ENCODE measurements around the gene PSORS1C1.

Gene PSORS1C1

DNA sequence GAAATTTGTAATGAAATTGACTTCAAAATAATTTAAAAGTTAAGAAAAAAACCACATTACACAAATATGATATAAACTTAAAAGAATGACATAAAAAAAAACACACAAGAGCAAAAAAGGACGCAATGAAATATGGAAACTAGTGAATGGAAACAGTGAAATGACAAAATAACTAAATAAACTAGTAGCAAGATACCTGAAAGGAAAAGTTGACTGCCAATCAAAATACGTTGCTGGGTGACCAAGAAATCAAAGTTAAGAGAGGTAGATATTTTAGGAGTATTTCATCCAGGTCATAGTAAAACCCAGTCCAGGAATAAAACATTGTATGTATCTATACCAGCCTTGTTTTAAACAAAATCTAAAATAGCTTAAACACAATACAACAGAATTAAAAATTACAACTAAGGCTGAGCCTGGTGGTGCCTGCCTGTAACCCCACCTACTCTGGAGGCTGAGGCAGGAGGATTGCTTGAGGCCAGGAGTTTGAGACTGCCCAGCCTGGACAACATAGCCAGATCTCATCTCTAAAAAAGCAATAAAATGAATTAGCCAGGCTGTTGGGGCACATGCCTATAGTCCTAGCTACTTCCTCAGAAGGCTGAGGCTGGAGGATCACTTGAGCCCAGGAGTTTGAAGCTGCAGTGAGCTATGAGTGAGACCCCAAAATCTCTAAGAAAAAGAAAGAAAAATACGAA lies 24.2 kb upstream of the PSORS1C1 start:
- DNase-seq (no peak), ATAC-seq (no peak)
- H3K9me3 Mint-ChIP-seq, result no peaks in the 10 kb centered on the region
- H3K27ac Mint-ChIP-seq, result no peak overlapping the region
- no peaks in the 10 kb centered on the region for H3K36me3 Mint-ChIP-seq (ENCODE audit: low read depth)
- H3K4me3 Mint-ChIP-seq, result no peak overlapping the region
- H3K4me1 Mint-ChIP-seq, result peaks cover 26% of the 10 kb centered on the region
- no peaks in the 10 kb centered on the region for H3K27me3 Mint-ChIP-seq

DNA sequence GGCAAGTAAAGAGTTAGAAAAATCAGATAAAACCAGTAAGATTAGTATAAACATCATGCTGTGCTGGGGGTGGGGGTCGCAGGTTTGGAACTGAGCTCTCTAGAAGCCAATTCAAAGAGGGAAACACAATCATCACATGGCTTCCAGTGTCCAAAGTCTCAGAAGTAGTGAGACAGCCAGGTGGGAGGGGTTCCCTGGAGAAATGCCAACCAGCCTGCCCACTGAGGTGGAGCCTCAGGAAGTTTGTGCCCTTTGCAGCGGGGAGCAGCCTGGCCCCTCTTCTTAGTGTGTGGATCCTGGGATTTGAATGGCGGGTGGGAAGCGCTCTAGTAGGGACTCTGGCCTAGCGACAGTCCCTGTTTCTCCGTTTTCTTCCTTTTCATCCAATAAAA lies 23.6 kb upstream of the PSORS1C1 start:
- Mint-ChIP-seq H3K9me3 (no peaks in the 10 kb centered on the region), H3K27me3 (no peaks in the 10 kb centered on the region), H3K4me1 (peaks cover 30% of the 10 kb centered on the region), H3K27ac (no peak overlapping the region), H3K36me3 (ENCODE audit: low read depth) (no peaks in the 10 kb centered on the region), H3K4me3 (no peak overlapping the region)
- DNase-seq (no peak), ATAC-seq (no peak)

GRCh38 chr6:31091680-31092079 lies 22.9 kb upstream of the PSORS1C1 start:
- no peak for ATAC-seq
- Mint-ChIP-seq H3K27ac (no peak overlapping the region), H3K9me3 (no peaks in the 10 kb centered on the region), H3K27me3 (no peaks in the 10 kb centered on the region), H3K4me3 (no peak overlapping the region), H3K4me1 (peaks cover 35% of the 10 kb centered on the region), H3K36me3 (ENCODE audit: low read depth) (no peaks in the 10 kb centered on the region)
- DNase-seq, result no peak

DNA sequence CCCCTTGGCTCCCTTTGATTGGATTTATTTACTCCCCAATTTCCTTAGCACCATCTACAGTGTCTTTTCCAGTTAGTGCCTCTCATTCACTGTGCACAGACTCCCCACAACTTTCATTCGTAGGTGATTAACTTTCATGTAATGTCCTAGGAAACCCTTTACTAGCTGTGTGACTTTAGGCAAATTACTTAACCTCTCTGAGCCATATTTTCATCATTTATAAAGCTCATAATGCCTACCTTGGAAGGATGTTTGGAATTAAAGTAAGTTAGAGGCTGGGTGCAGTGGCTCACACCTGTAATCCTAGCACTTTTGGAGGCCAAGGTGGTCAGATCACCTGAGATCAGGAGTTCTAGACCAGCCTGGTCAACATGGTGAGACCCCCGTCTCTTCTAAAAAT lies 22.4 kb upstream of the PSORS1C1 start:
- Mint-ChIP-seq H3K36me3 (ENCODE audit: low read depth) (no peaks in the 10 kb centered on the region), H3K9me3 (no peaks in the 10 kb centered on the region), H3K27me3 (no peaks in the 10 kb centered on the region), H3K4me1 (peaks cover 34% of the 10 kb centered on the region), H3K4me3 (no peak overlapping the region), H3K27ac (no peak overlapping the region)
- DNase-seq, result no peak
- ATAC-seq, result no peak

- ATAC-seq, result no peak
- Mint-ChIP-seq H3K4me3 (no peak overlapping the region), H3K27me3 (no peaks in the 10 kb centered on the region), H3K27ac (no peak overlapping the region), H3K4me1 (peaks cover 37% of the 10 kb centered on the region), H3K36me3 (ENCODE audit: low read depth) (no peaks in the 10 kb centered on the region), H3K9me3 (no peaks in the 10 kb centered on the region)
- DNase-seq, result no peak
Measured at GRCh38 chr6:31092769-31093505, 21.7 kb upstream of the PSORS1C1 start.

GRCh38 chr6:31094389-31094881 lies 20.2 kb upstream of the PSORS1C1 start:
- ATAC-seq (peak; percentile 43), DNase-seq (peak; percentile 12)
- peak overlapping the region; percentile 34 for H3K4me3 Mint-ChIP-seq
- no peaks in the 10 kb centered on the region for H3K9me3 Mint-ChIP-seq
- no peaks in the 10 kb centered on the region for H3K36me3 Mint-ChIP-seq (ENCODE audit: low read depth)
- peaks cover 37% of the 10 kb centered on the region for H3K4me1 Mint-ChIP-seq
- no peaks in the 10 kb centered on the region for H3K27me3 Mint-ChIP-seq
- H3K27ac Mint-ChIP-seq, result peak overlapping the region; percentile 77

DNA sequence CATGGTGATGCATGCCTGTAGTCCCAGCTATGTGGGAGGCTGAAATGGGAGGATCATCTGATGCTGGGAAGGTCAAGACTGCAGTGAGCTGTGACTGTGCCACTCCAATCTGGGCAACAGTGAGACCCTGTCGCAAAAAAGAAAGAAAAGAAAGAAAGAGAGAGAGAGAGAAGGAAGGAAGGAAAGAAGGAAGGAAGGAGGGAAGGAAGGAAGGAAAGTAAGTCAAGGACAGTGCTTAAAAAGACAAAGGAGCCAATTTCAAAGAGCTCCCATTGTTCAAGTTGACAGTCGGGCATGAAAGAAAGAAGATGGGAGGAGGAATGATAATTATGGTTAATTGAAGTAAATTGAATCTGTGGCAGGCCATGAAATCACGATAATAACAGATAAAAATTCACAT lies 18.4 kb upstream of the PSORS1C1 start:
- DNase-seq (no peak), ATAC-seq (no peak)
- H3K27me3 Mint-ChIP-seq, result no peaks in the 10 kb centered on the region
- H3K4me1 Mint-ChIP-seq, result peaks cover 37% of the 10 kb centered on the region
- no peak overlapping the region for H3K4me3 Mint-ChIP-seq
- H3K9me3 Mint-ChIP-seq, result no peaks in the 10 kb centered on the region
- H3K36me3 Mint-ChIP-seq (ENCODE audit: low read depth), result no peaks in the 10 kb centered on the region
- no peak overlapping the region for H3K27ac Mint-ChIP-seq

DNA sequence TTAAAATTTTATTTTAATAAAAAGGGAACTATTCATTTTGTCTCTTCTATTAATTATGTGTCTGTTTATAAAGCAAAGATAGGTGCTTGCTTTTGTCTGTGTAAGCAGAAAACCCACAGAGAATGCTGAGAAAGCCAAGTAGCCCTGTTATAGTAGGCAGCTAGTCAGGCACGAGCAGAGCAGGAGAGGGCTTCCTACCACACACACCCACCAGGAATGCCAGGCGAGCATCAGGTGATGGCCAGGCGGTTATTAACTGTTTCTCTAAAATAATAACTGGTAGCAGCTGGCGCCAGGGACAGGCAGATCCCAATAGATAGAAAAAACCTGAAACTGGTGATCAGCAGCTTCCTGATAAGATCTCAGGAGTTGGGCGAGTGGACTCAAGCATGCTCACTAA lies 17.9 kb upstream of the PSORS1C1 start:
- ATAC-seq (no peak), DNase-seq (no peak)
- Mint-ChIP-seq H3K4me3 (no peak overlapping the region), H3K27me3 (no peaks in the 10 kb centered on the region), H3K9me3 (no peaks in the 10 kb centered on the region), H3K36me3 (ENCODE audit: low read depth) (no peaks in the 10 kb centered on the region), H3K4me1 (peaks cover 37% of the 10 kb centered on the region), H3K27ac (no peak overlapping the region)

DNA sequence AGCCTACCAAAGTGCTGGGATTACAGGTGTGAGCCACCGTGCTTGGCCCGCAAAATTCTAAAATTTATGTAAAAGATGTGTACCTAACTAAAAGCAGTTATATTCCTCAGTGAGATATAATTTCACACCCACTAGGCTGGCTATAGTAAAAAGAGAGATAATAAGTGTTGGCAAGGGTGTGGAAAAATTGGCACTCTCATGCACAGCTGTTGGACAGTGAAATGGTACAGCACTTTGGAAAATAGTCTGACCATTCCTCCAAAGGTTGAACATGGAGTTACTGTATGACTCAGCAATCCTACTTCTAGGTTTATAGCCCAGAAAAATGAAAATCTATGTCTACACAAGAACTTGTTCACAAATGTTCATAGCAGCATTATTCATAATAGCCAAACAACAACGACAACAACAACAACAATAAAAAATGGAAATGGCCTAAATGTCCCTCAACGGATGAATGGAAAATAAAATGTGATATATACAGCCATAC lies 16.1 kb upstream of the PSORS1C1 start:
- Mint-ChIP-seq H3K4me1 (peaks cover 39% of the 10 kb centered on the region), H3K4me3 (no peak overlapping the region), H3K27ac (no peak overlapping the region), H3K9me3 (no peaks in the 10 kb centered on the region), H3K36me3 (ENCODE audit: low read depth) (no peaks in the 10 kb centered on the region), H3K27me3 (no peaks in the 10 kb centered on the region)
- DNase-seq (no peak), ATAC-seq (no peak)

GRCh38 chr6:31103136-31103535 lies 11.5 kb upstream of the PSORS1C1 start:
- no peaks in the 10 kb centered on the region for H3K27me3 Mint-ChIP-seq
- no peak for ATAC-seq

GRCh38 chr6:31107052-31107451 lies 7.5 kb upstream of the PSORS1C1 start:
- Mint-ChIP-seq H3K4me3 (no peak overlapping the region), H3K27me3 (peaks cover 1% of the 10 kb centered on the region), H3K27ac (no peak overlapping the region), H3K36me3 (ENCODE audit: low read depth) (no peaks in the 10 kb centered on the region), H3K9me3 (no peaks in the 10 kb centered on the region), H3K4me1 (peaks cover 2% of the 10 kb centered on the region)
- no peak for ATAC-seq
- DNase-seq, result no peak

More at GRCh38 chr6:31103136-31103535, 11.5 kb upstream of the PSORS1C1 start:
- no peak overlapping the region for H3K4me3 Mint-ChIP-seq
- no peaks in the 10 kb centered on the region for H3K9me3 Mint-ChIP-seq
- H3K27ac Mint-ChIP-seq, result no peak overlapping the region
- no peaks in the 10 kb centered on the region for H3K36me3 Mint-ChIP-seq (ENCODE audit: low read depth)
- peaks cover 2% of the 10 kb centered on the region for H3K4me1 Mint-ChIP-seq
- DNase-seq, result no peak

DNA sequence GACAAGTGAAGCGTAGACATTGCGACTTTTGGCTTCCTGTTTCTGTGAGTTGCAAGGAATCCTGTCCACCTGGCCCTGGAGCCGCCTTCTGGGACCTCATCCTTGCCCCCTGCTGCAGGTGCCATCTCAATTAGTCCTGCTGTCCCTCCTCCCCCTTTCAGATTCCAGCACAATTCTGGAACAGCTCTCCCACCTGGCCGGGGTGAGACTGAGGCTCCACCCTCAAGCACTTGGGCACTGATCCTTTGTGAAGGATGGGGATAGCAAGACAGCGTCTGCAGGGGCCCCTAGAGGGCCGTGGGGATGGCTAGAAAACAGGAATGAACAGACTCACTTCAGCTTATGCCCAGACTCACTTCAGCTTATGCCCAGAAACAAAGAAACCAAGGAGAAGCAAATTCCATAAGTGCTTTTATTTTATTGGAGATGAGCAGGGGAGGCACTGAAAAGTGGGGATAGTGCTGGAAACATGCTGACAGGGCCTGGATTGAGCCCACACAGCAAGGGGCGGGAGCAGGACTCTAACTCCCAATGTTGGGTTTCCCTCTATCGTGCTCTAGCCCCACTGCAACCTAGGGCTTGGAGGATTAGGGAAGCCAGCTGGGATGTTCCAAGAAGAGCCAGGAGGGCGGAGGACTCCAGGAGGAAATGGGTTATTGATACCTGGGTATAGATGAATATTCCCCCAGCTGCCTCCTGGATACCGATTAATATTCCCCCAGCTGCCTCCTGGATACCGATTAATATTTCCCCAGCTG lies 3.6 kb upstream of the PSORS1C1 start:
- no peaks in the 10 kb centered on the region for H3K9me3 Mint-ChIP-seq
- no peaks in the 10 kb centered on the region for H3K4me1 Mint-ChIP-seq
- H3K27me3 Mint-ChIP-seq, result peaks cover 1% of the 10 kb centered on the region
- no peak for DNase-seq
- H3K27ac Mint-ChIP-seq, result no peak overlapping the region
- no peaks in the 10 kb centered on the region for H3K36me3 Mint-ChIP-seq (ENCODE audit: low read depth)
- ATAC-seq, result no peak
- H3K4me3 Mint-ChIP-seq, result no peak overlapping the region

- DNase-seq (no peak), ATAC-seq (no peak)
- Mint-ChIP-seq H3K27me3 (peaks cover 1% of the 10 kb centered on the region), H3K36me3 (ENCODE audit: low read depth) (no peaks in the 10 kb centered on the region), H3K9me3 (no peaks in the 10 kb centered on the region), H3K27ac (no peak overlapping the region), H3K4me3 (no peak overlapping the region), H3K4me1 (no peaks in the 10 kb centered on the region)
Measured at GRCh38 chr6:31111712-31112111, 2.9 kb upstream of the PSORS1C1 start.

DNA sequence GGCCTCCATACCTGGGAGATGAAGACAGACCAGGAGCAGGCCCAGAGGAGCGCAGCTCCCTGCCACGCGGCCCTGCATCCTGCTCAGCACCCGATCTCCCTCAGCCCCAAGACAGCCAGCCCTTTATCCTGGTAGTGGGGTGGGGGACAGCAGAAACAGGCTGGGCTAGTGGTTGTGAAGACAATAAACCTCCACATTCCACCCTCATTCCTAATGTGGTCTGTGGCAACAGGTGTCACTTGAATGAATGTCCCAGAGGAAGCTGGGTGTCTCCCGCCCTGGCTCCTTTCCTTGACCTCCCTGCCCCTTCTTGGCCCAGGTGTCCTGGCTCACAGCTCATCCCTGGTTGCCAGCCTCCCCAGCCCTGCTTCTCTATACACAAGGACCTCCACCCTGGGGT lies 2.1 kb upstream of the PSORS1C1 start, which contains the start of gene C6orf15:
Gene C6orf15, minus strand, starts transcription at position 98 of the 400 bp plus-strand sequence. Its CDS starts 20 bp downstream, at position 78.
- DNase-seq (no peak), ATAC-seq (no peak)
- Mint-ChIP-seq H3K9me3 (no peaks in the 10 kb centered on the region), H3K4me3 (no peak within 1 kb of the TSS), H3K4me1 (no peaks in the 10 kb centered on the region), H3K36me3 (ENCODE audit: low read depth) (no peaks in the 10 kb centered on the region), H3K27me3 (peaks cover 1% of the 10 kb centered on the region), H3K27ac (no peak within 1 kb of the TSS)
